ENCODE data around the gene AAMP. TPM values are rescaled to one million over a fixed set of nuclear protein-coding genes. Genes with fewer than 3 reads are reported as not detected.

AAMP gene
- total and polyA plus RNA-seq, 4 donors = 63.6 to 116 (median 74.6) TPM

GRCh38 chr2:218292048-218293014 lies 22.4 kb upstream of the AAMP start, which contains the start of gene TMBIM1 (continued):
- no peak for TF ChIP-seq FOXA2 (IDR thresholded peaks at IDR 0.05)

- DNase-seq (ENCODE audit: low spot score) = peak; percentile 59
- TF ChIP-seq ZBTB33 (IDR thresholded peaks at IDR 0.05) (no peak), HNF4A (conservative IDR thresholded peaks at IDR 0.05) (peak in 1 of 2 donors; percentile 33), RAD21 (IDR thresholded peaks at IDR 0.05) (no peak), SP1 (IDR thresholded peaks at IDR 0.05) (peak; percentile 25), JUND (IDR thresholded peaks at IDR 0.05) (no peak), CTCF (IDR thresholded peaks at IDR 0.05; ENCODE audit: low read depth, low read length, missing input control) (no peak), ATF3 (IDR thresholded peaks at IDR 0.05) (no peak), MAX (IDR thresholded peaks at IDR 0.05) (peak; percentile 10), EGR1 (IDR thresholded peaks at IDR 0.05; ENCODE audit: low read depth in 2 of 2) (no peak), HNF4G (IDR thresholded peaks at IDR 0.05) (no peak), GABPA (IDR thresholded peaks at IDR 0.05 in 1 of 2, conservative IDR thresholded peaks at IDR 0.05 in 1 of 2) (no peak), RXRA (IDR thresholded peaks at IDR 0.05) (peak; percentile 43 to 62), TAF1 (conservative IDR thresholded peaks at IDR 0.05) (no peak), FOXA1 (IDR thresholded peaks at IDR 0.05) (no peak), YY1 (IDR thresholded peaks at IDR 0.05) (peak; percentile 2), FOXA2 (IDR thresholded peaks at IDR 0.05) (no peak), NR2F2 (IDR thresholded peaks at IDR 0.05) (no peak), REST (IDR thresholded peaks at IDR 0.05) (peak; percentile 32)
- Histone ChIP-seq H3K36me3 (ENCODE audit: control insufficient read depth in 4 of 4, insufficient read depth in 3 of 4, low read depth in 1 of 4, low read length in 3 of 4) (no peaks in the 10 kb centered on the region), H3K4me3 (ENCODE audit: low read depth in 1 of 3, low read length in 3 of 3) (peak overlapping the region; percentile 64 to 89 (median 69)), H3K27ac (ENCODE audit: low read depth in 1 of 2, low read length in 2 of 2) (peak overlapping the region; percentile 98 to 99), H3K4me1 (ENCODE audit: control insufficient read depth in 4 of 4, insufficient read depth in 4 of 4, low read length in 3 of 4) (peaks cover 27 to 61% (median 46%) of the 10 kb centered on the region in 4 donors), H3K9ac (ENCODE audit: low read depth in 1 of 2, low read length in 2 of 2) (peak overlapping the region; percentile 51 to 86), H3K27me3 (ENCODE audit: control insufficient read depth in 4 of 4, insufficient read depth in 4 of 4, low read length in 3 of 4) (no peaks in the 10 kb centered on the region), H3K9me3 (ENCODE audit: control insufficient read depth in 4 of 4, low read length in 3 of 4) (no peaks in the 10 kb centered on the region)
- 27% methylated on average over 12 of the region's 12 CpGs for WGBS
These were observed 21.5 kb upstream of the AAMP start for GRCh38 chr2:218291318-218292047.
